HG03521 (cell line): ENCODE measurements around the gene SCMH1.
"Not testable (repeated sequence)": the region's sequence is repeated elsewhere in the genome, so short reads cannot be mapped to it uniquely, and the experiment has no call there.

ENCODE experiments used
- ATAC-seq: cut with Tn5 transposase; IDR thresholded peaks from one replicate; pipeline ENCODE4 v1.9.1; 2021; ENCODE audit warnings: mild to moderate bottlenecking, moderate library complexity; ENCODE audit not compliant: unreplicated experiment

The SCMH1 gene

GRCh38 chr1:41217441-41217840 is 24.7 kb downstream of the SCMH1 start:
- ATAC-seq, result no peak

DNA sequence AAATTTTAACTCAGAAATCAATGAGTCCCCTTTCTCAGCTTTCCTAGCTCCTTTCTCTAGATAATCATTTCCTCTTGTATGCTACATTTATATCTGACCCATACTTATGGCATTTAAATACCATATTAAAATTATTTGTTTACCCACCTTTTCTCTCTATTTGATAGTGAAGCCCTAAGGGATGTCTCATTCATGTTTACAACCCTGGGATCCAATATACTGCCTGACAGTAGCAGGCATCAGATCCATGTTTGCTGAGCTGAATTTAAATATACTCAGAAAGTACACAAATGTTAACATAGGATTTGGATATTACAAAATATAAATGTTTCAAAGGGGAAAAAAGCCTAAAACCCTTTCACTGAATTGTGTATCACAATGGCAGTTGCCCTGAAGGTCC is 26.5 kb downstream of the SCMH1 start:
- ATAC-seq, result no peak

GRCh38 chr1:41213341-41213740 is 28.8 kb downstream of the SCMH1 start:
- ATAC-seq, result no peak

GRCh38 chr1:41211608-41212007 is 30.5 kb downstream of the SCMH1 start:
- not testable (repeated sequence) for ATAC-seq

DNA sequence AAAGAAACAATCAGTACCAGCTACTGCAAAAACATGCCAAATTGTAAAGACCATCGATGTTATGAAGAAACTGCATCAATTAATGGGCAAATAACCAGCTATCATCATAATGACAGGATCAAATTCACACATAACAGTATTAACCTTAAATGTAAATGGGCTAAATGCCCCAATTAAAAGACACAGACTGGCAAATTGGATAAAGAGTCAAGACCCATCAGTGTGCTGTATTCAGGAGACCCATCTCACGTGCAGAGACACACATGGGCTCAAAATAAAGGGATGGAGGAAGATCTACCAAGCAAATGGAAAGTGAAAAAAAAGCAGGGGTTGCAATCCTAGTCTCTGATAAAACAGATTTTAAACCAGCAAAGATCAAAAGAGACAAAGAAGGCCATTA is 35.1 kb downstream of the SCMH1 start:
- ATAC-seq, result not testable (repeated sequence)

DNA sequence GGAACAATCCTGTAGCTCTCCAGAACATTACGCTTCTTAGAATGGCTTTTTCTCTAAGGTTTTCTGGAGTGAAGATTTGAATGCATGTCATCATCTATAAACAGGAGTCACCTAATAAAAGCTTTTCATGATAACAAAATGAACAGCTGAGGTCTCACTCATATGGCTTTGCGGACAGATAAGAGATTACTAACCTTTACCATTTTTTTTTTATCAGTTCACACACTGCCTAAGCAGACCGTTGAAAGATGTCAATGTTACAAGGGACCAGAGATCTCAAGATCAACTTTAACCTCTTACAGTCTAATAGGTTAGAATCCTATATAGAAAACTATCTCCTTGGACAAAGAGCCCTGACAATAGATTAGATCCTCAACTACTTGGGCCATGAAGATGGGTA is 41.4 kb downstream of the SCMH1 start:
- ATAC-seq, result no peak

DNA sequence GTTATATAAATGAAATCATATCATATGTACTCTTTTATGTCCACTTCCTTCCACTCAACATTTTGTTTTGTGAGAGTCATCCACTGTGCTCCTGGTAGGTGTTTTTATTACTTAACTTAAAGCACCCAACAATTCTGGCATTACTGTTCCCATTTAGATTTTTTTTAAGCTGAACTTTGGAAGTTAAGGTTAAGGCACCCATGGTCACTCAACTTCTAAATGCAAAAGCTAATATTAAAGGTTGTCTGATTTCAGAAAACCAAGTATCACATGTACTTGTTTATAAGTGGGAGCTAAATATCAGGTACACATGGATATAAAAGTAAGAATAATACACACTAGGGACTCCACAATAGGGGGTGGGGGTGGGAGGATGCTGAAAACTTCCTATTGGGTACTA is 42.7 kb downstream of the SCMH1 start:
- ATAC-seq, result no peak

DNA sequence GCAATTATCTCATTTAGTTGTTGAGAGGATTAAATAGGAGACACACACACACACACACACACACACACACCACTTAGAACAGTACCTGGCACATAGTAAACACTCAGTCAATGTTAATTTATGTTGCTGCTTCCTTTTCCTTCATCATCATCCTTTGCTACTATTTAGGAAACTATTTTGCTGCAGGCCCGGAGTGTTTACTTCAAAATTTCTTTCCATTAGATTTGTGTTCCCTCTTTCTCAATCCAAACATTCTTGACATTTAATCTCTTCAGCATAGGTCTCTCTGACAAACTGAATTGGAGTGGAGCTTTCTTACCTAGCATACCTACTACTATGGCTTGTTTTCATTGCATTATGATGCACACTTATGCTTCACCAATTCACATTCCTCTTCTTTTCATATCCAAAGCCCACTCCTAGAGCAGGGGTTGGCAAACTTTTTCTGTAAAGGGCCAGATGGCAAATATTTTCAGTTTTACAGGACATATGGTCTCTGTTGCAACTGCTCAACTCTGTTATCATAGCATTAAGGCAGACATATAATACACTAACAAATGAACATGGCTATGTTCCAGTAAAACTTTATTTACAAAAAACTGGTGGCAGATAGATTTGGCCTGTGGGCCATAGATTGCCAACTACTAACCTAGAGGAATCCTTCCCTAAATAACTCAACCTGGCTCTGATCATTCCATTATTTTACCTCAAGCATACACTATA is 49.5 kb downstream of the SCMH1 start:
- no peak for ATAC-seq

- ATAC-seq, result no peak
Measured at GRCh38 chr1:41184446-41184845, 57.7 kb downstream of the SCMH1 start.

DNA sequence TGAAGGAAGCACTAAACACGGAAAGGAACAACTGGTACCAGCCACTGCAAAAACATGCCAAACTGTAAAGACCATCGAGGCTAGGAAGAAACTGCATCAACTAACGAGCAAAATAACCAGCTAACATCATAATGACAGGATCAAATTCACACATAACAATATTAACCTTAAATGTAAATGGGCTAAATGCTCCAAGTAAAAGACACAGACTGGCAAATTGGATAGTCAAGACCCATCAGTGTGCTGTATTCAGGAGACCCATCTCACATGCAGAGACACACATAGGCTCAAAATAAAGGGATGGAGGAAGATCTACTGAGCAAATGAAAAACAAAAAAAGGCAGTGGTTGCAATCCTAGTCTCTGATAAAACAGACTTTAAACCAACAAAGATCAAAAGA is 63.9 kb downstream of the SCMH1 start:
- ATAC-seq, result not testable (repeated sequence)

GRCh38 chr1:41175546-41175945 is 66.6 kb downstream of the SCMH1 start:
- no peak for ATAC-seq

- ATAC-seq, result no peak
Measured at GRCh38 chr1:41174170-41174569, 67.9 kb downstream of the SCMH1 start.

GRCh38 chr1:41173651-41174050 is 68.5 kb downstream of the SCMH1 start:
- no peak for ATAC-seq

GRCh38 chr1:41171266-41171874 is 70.7 kb downstream of the SCMH1 start:
- no peak for ATAC-seq

DNA sequence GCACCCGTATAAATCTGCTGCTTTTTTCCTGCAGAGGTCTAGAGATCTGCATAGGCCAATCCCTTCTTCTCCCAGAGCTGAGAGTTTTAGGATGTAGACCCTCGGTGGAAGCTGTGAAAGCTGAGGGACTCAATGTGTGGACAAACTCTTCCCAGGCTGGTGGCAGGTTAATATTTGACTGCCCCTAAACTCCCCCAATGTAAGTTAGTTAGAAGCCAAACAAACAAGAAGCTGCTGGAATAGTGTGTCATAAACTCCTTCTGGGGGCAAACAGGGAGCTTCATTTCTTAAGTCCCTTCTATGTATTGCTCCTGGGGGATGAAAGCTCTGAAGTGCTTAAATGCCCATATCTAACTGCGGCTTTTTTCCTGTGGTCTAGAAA is 72.3 kb downstream of the SCMH1 start:
- no peak for ATAC-seq

- ATAC-seq, result no peak
Measured at GRCh38 chr1:41169066-41169798, 72.9 kb downstream of the SCMH1 start.

DNA sequence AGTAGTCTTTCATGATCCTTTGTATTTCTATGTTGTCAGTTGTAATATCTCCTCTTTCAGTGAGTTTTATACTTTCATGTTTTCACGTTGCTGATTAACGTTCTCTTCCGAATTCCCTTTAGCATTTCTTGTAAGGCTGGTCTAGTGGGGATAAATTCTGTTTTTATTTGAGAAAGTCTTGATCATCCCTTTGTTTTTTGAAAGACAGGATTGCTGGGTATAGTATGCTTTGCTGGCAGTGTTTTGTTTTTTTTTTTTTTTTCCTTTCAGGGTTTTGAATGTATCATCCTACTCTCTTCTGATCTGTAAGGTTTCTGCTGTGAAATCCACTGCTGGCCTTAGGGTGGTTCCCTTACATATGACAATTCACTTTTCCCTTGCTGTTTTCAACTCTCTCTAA is 74.4 kb downstream of the SCMH1 start:
- no peak for ATAC-seq

DNA sequence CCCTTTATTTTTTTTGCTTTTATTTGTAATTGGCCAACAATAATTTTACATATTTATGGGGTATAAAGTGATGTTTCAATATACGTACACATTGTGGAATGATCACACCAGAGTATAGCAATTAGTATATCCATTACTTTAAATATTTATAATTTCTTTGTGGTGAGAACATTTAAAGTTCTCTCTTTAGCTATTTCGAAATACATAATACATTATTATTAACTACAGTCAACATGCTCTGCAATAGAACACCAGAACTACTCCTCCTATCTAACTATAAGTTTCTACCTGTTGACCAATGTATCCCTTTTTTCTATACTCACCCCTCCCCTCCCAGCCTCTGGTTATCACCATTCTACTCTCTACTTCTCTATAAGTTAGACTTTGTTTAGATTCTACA is 77.4 kb downstream of the SCMH1 start:
- no peak for ATAC-seq

GRCh38 chr1:41162441-41162840 is 79.7 kb downstream of the SCMH1 start:
- no peak for ATAC-seq

DNA sequence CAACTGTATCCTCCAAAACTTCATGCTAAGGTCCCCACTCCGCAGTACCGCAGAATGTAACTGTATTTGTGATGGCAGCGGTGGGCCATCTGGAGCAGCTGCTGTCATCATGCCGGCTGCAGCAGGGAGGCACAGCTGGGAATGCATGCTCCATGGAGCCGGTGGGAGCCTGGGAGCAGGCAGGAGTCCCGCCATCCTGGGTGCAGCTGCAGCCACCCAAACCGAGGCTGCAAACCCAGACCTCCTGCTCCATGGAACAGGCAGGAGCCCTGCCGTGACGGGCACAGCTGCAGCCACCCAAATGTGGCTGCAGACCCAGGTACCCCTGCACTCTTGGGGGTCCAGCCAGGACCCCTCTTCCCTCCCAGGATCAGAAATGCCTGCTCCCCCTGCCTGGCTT is 80.3 kb downstream of the SCMH1 start:
- no peak for ATAC-seq

DNA sequence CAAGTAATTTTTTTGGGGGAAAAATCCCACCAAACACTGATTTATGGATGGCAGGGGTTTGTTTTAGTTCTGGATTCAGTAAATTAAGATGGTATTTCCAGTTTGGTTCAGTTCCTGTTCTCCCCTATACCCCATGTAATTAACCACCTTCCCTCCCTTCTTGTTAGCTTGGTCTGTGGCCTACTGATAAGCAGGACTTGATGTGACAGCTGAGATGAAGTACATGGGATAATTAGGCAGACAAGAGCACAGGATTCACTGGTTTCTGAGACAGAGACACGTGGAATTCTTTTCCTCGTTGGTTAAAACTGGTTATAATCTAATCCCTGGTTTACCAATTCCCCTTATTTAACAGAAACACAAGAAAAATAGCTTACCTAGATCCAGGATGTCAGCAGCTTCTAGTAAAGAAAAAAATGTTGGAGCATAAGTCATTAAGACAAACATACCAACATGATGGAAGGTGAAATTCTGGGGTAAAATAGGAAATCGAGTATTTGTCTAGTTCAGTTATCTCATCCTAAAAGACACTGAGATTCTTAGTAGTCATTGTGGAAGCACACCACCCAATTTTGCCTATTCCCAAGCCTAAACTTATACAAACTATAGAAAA is 81.5 kb downstream of the SCMH1 start:
- no peak for ATAC-seq

DNA sequence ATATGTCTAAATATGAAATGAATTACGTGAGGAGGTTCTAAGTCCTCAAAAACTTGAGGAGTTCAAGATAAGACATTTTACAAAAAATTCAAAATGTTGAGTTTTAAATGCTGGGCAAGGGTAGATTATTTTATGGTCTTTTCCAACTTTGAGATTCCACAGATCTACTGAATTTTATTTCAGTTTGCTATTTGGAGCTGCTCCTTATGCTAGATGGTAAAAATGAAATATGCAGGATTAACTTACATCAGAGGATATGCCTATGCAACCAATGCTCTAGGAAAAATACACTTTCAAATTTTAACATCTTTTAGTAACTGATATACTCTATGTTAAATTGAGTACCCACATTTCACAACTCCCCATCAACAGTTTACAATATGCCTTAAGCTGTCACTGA is 83.1 kb downstream of the SCMH1 start:
- no peak for ATAC-seq
